Mammary epithelial cell (primary cell): ENCODE results near the gene SHROOM1.

ENCODE experiments used
- EZH2 ChIP-seq: IDR thresholded peaks from 2 replicates; pipeline ENCODE4 v1.6.1; 2012; ENCODE audit warnings: low read length, inconsistent platforms, borderline replicate concordance
- TF ChIP-seq, protein P1 (sequence below), 2 donors: IDR thresholded peaks in 1 of 2; conservative IDR thresholded peaks in 1 of 2; 2 replicates each; pipeline ENCODE4 v1.5.1; 2011 to 2012; ENCODE audit warnings: inconsistent platforms in 2 of 2, low read length in 2 of 2, mild to moderate bottlenecking in 2 of 2, control low read depth in 1 of 2, low read depth in 1 of 2; ENCODE audit not compliant: insufficient read depth in 1 of 2; ENCODE audit errors: extremely low read depth in 1 of 2

DNA sequence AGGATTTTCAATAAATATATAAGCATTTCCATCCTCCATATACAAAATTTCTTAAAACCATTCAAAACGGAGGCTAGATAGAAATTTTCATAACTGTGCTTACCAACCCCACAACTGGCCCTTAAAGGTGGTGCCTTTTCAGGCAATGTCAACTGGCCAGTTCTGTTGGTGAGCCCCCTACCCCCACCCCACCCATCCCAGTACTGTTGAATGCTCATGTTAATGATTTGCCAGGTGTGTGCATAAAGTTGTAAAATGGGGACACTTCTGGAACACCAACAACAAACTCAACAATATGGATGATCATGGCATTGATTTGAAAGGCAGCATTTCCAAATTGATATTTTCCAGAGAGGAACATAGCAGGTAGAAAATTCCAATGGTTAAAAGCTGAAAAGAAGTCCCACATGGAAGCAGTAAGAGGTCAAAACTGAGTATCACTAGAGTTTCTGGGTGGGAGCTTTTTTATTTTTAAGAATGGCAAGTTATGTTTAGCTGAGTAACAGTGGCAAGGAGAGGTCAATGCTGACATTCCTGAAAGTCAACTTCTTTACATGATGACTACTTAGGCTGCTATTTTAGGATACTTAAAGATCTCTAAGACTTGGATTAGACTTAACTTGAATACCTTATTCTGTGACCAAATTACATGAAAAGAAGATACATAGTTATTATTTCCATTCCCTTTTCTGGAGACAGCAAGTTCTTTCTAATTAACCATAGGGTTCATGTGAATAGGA is 45.7 kb upstream of the SHROOM1 start:
- TF ChIP-seq, protein P1, sequence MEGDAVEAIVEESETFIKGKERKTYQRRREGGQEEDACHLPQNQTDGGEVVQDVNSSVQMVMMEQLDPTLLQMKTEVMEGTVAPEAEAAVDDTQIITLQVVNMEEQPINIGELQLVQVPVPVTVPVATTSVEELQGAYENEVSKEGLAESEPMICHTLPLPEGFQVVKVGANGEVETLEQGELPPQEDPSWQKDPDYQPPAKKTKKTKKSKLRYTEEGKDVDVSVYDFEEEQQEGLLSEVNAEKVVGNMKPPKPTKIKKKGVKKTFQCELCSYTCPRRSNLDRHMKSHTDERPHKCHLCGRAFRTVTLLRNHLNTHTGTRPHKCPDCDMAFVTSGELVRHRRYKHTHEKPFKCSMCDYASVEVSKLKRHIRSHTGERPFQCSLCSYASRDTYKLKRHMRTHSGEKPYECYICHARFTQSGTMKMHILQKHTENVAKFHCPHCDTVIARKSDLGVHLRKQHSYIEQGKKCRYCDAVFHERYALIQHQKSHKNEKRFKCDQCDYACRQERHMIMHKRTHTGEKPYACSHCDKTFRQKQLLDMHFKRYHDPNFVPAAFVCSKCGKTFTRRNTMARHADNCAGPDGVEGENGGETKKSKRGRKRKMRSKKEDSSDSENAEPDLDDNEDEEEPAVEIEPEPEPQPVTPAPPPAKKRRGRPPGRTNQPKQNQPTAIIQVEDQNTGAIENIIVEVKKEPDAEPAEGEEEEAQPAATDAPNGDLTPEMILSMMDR (conservative IDR thresholded peaks at IDR 0.05 in 1 of 2, IDR thresholded peaks at IDR 0.05 in 1 of 2; ENCODE audit: extremely low read depth in 1 of 2, insufficient read depth in 1 of 2, low read depth in 1 of 2, low read length in 2 of 2) = no peak
- no peak for TF ChIP-seq EZH2
